Stimulated activated CD4-positive, alpha-beta T cell treated with anti-CD3 and anti-CD28 coated beads, TNF-alpha, amount 100 ng/mL, for 4 hours (primary cell): ENCODE measurements around the gene SHISA8.

Experiments used
- DNase-seq, 3 experiments: peaks; one replicate each; pipeline ENCODE4 v3.0.0-alpha.2; 2020; ENCODE audit warnings: low read depth in 3 of 3

SHISA8 gene

DNA sequence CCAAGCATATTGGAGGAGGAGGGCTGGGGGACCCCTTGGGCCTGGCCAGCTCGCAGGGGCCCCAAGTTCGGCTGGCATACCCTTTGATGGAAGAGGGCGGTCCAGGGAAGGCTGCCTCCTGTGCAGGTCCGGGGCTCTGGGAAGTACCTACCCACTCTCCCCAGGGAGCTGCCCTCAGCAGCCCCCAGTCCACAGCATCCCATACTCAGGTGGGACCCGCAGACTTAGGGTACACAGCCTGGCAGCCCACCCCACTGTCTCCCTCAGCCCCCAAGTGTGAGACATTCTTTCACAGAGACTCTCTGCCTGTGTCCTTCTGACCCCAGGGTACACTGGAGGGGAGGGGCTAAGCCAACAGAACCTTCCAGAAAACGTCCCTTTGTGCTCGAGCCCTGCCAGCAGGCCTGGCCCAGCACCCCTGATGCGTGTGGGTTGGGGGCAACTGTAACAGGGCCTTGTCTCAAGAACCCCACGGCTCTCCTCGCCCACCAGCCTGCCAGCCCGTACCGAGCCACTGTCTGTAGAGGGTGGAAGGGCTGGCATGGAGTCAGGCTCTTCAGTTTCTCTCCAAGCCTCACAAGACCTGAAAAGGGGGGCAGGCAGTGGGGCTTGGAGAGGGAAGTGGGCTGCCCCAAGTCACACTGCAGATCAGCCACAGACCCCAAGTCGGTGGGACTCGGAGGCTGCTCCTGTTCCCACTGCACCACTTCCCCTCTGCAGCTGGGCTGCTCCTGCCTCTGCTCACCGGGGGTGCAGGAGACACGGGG, 18.7 kb upstream of the SHISA8 start:
- no peak for DNase-seq

DNA sequence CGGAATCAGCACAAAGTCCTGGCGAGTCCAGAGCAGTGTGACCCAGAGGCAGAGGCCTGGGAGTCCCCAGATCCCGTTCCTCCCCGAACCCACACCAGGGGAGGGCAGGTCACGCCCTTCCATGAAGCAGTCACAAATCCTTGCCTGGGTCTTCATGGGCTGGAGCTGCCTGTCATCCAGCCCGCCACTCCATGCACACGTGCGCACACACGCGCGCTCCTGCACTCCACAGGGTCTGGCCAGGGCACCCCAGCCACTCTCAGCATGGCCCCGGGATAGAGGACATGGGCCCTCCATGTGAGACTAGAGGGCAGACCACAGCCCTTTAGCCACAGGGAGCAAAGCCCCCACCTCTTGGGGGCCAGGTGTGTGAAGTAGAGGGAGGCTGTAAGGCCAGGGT, 17.5 kb upstream of the SHISA8 start:
- no peak for DNase-seq

DNA sequence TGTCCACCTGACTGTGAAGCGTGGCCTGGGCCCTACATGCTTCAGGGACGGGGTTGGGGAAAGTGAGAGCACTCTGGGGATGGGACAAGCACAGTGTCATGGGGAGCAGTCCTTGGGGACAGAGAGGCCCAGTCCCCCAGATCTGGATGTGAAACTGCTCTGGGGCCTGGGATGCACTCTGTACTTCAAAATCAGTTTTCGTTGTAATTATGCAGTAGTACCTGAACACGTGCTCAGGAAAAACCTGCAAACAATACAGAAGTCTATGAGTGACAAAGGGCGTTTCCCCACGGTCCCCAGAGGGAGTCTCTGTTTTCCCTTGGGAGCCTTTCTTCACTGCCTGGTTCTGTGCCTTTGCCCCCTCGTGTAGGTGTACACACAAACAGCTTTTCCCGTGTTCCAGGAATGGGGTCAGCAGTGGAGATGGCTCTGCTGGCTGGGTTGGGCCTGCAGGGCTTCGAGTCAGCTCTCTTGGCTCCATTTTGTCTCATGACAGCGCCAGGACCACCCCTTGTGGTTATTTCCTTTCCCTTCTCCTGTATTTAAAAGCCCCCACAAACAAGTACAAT, 16.9 kb upstream of the SHISA8 start:
- no peak for DNase-seq

- no peak for DNase-seq
Observed at GRCh38 chr22:41929418-41929810, 14.5 kb upstream of the SHISA8 start.

- no peak for DNase-seq
Observed at GRCh38 chr22:41928593-41929417, 13.9 kb upstream of the SHISA8 start.

DNA sequence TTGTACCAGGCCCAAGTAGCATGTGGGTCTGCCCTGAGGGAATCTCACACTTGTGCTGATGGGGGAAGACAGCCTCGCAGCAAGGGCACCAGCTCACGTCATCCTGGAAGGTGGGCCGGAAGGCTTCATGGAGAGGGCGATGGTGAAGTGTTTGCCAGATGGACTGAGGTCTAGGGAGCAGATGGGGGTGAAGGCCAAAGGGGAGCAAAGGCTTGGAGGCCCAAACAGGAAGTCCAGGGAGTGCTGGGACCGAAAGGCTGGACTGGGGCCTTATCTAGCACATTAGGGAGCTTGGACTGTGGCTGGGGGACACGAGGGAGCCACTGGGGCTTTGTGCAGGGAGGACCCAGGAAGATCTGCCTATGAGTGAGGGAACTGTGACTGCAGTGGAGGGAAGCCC, 12.9 kb upstream of the SHISA8 start:
- no peak for DNase-seq

- DNase-seq, result peak; percentile 58 to 63 (median 62)
Observed at GRCh38 chr22:41925783-41926460, 11.0 kb upstream of the SHISA8 start.

DNA sequence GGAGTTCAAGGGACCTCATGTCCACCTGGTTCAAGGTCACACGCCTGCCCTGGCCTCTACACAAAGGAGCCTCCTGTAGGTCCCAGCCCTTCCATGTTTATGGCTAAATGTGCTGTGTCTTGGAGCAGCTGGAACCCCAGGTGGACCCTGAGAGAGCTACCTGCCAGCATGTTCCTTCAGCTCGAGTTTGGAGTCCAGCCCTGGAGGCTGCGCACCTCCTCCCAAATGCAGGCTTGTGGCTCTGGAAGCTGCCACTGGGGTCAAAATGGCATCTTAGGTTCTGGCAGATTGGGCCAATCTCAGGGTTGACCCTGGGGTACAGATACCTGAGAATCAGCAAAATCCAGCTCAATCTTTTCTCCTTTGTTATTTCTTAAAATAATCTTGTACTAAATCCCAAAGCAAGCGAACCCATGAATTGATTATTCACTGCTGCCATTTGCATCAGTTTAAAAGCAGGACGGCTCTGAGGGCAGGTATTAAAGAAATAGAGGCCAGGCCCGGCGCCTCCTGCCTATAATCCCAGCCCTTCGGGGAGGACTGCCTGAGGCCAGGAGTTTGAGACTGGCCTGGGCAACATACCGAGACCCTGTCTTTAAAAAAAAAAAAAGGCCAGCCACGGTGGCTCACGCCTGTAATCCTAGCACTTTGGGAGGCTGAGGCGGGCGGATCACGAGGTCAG, 8.9 kb upstream of the SHISA8 start:
- no peak for DNase-seq

GRCh38 chr22:41922940-41923594, 8.2 kb upstream of the SHISA8 start:
- no peak for DNase-seq

GRCh38 chr22:41922328-41922727, 7.5 kb upstream of the SHISA8 start:
- DNase-seq, result no peak

GRCh38 chr22:41920271-41920976, 5.5 kb upstream of the SHISA8 start:
- DNase-seq, result no peak

DNA sequence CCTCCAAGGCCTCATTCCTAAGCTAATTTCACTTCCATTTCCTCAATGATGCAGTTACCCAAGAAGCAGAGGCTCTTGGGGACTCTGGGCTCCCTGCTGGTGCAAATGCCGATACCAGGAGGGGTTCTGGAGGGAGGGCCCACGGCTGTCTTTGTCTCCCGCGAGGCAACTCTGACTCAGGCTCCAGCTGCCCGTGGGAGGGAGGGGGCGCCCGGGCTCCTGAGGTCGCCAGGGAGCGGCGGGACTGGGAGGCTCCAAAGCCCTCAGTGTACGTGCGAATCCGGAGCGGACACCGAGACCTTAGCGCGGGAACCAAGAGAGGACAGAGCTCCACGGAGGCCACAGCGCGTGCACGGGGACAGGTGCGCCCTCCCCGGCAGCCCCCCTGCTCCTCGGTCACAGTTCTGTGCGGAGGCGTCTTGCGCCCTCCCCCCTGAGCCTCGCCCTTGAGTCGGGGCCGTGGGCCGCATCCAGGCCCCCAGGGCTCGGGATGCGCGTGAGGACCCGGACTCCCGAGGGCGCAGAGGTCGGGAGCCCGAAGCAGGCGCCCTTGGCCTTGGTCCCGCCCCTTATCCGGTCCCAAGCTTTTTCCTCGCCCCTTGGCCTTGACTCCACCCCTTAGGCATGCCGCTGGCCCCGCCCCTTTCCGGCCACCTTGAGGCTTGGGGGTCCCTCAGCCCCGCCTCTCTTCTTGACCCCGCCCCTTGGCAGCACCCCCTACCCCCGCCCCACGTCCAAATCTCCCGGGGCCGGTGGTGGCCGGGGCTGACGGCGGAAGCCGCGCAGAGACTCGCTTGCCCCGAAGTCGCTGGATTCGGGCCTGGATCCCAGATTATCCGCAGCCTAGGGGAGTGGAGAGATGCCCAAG, 4.7 kb upstream of the SHISA8 start:
- peak in 1 of 3 experiments; percentile 52 for DNase-seq

- no peak for DNase-seq
Observed at GRCh38 chr22:41917903-41918791, 3.3 kb upstream of the SHISA8 start.

DNA sequence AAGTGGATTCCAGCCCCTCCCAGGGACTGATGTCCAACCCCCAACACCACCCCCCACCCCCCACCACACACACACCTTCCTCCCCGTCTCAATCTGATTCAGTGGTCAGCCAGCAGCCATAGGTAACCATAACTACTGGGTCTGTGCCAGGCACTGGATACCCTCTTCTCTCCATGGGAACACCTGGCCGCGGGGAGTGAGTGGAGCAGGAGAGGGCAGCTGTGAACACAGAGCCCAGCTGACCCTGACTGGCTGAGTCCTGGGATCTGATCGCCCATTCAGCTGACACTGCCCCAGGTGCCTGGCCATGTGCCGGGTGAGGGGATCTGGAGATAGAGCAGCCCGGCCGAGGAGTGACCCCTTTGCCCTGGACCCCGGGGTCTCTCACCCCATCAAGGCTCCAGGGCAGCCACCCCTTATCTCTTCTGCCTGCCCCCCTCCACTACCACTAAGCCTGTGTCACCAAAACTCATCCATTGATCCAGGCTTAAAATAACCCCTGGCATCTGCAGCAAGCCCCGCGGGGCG, 2.6 kb upstream of the SHISA8 start:
- no peak for DNase-seq

DNA sequence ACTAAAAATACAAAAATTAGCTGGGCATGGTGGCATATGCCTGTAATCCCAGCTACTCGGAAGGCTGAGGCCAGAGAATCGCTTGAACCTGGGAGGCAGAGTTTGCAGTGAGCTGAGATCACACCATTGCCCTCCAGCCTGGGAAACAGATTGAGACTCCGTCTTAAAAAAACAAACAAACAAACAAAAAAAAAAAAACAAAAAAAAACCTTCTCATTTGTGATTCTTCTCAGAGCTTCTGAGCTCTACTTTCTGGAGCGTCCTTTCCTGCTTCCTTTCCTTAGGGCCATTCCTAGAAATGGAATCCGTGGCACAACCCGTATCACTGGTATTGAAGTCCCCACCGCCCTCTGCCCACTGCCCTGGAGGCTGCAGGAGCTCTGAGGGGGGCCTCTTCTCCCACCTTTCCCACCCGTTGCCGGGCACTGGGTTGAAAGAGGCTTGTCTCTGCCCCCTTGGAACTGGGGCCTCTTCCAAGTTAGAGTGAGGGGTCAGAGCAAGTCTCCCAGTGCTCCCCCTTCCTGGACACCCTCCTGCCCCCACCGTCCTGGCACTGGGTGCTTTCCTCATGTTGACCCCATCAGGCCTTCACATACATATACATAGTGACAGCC, 2.0 kb upstream of the SHISA8 start:
- DNase-seq, result no peak

GRCh38 chr22:41915786-41916493, 1.1 kb upstream of the SHISA8 start:
- DNase-seq, result no peak

DNA sequence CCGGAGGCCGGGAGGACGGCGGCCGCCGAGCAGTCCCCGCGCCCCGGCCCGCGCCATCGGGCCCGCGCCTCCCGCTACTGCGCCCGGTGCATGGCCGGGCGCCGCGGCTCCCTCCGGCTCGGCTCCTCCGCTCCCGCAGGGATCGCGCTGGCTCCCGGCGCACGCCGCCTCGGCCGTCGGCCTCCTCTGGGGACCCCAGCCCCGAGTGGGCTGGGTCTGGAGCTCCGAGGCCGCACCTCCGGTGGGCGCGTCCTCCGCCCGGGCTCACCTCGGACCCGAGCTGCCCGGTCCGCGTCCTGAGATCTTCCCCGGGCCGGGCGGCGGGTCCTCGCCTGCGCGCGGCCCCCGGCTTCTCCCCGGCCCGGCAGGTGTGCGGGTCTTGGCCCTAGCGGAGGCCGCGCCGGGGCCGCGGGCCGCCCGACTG, 251 bp downstream of the SHISA8 start:
- DNase-seq, result no peak
